Trophoblast cell (in vitro differentiated cells and primary cell): ENCODE data around the gene NALF2.

ENCODE experiments used
- DNase-seq, 2 donors: peaks; one replicate each; pipeline ENCODE4 v3.0.0-alpha.2; 2016
- H2AFZ ChIP-seq: 2 replicates; pipeline ENCODE4 v1.6.1; 2013; ENCODE audit warnings: low read length, moderate library complexity, mild to moderate bottlenecking; ENCODE audit not compliant: insufficient read depth, poor library complexity
- H2AK5ac ChIP-seq: 2 replicates; pipeline ENCODE4 v1.6.1; 2013; ENCODE audit warnings: mild to moderate bottlenecking, low read length
- H2BK120ac ChIP-seq: 2 replicates; pipeline ENCODE4 v1.6.1; 2013; ENCODE audit warnings: low read length, mild to moderate bottlenecking, moderate library complexity; ENCODE audit not compliant: insufficient read depth, poor library complexity
- H2BK12ac ChIP-seq: 2 replicates; pipeline ENCODE4 v1.6.1; 2013; ENCODE audit warnings: mild to moderate bottlenecking, low read length, moderate library complexity
- H2BK5ac ChIP-seq: 2 replicates; pipeline ENCODE4 v1.6.1; 2013; ENCODE audit warnings: low read length, low read depth, moderate library complexity, mild to moderate bottlenecking; ENCODE audit not compliant: poor library complexity
- H3K14ac ChIP-seq: 2 replicates; pipeline ENCODE4 v1.6.1; 2013; ENCODE audit warnings: mild to moderate bottlenecking, low read length
- H3K18ac ChIP-seq: 2 replicates; pipeline ENCODE4 v1.6.1; 2013; ENCODE audit warnings: mild to moderate bottlenecking, low read length
- H3K23ac ChIP-seq: 2 replicates; pipeline ENCODE4 v1.6.1; 2013; ENCODE audit warnings: low read length
- H3K27ac ChIP-seq: 2 replicates; pipeline ENCODE4 v1.5.1; 2013; ENCODE audit warnings: low read depth, mild to moderate bottlenecking, inconsistent platforms, low read length, moderate library complexity
- H3K27me3 ChIP-seq: 2 replicates; pipeline ENCODE4 v1.6.1; 2013; ENCODE audit warnings: inconsistent platforms, mild to moderate bottlenecking, low read length, moderate library complexity; ENCODE audit not compliant: insufficient read depth
- H3K36me3 ChIP-seq, 2 experiments: 1 replicate in 1 of 2; 2 replicates in 1 of 2; pipeline ENCODE4 v1.6.1; 2013; ENCODE audit warnings: low read length in 2 of 2, mild to moderate bottlenecking in 2 of 2, moderate library complexity in 1 of 2; ENCODE audit not compliant: insufficient read depth in 2 of 2, control insufficient read depth in 1 of 2
- H3K4ac ChIP-seq: 2 replicates; pipeline ENCODE4 v1.6.1; 2013; ENCODE audit warnings: low read depth, mild to moderate bottlenecking, low read length, moderate library complexity
- H3K4me1 ChIP-seq, 2 experiments: 1 replicate in 1 of 2; 2 replicates in 1 of 2; pipeline ENCODE4 v1.6.1; 2013; ENCODE audit warnings: low read length in 2 of 2, mild to moderate bottlenecking in 2 of 2, moderate library complexity in 1 of 2; ENCODE audit not compliant: insufficient read depth in 2 of 2, control insufficient read depth in 1 of 2
- H3K4me2 ChIP-seq: 2 replicates; pipeline ENCODE4 v1.6.1; 2013; ENCODE audit warnings: inconsistent platforms, mild to moderate bottlenecking, low read length, moderate library complexity
- H3K4me3 ChIP-seq: 2 replicates; pipeline ENCODE4 v1.5.1; 2013; ENCODE audit warnings: mild to moderate bottlenecking, low read depth, low read length, inconsistent platforms
- H3K79me1 ChIP-seq: one replicate; pipeline ENCODE4 v1.6.1; 2013; ENCODE audit warnings: low read length
- H3K79me2 ChIP-seq: 2 replicates; pipeline ENCODE4 v1.6.1; 2013; ENCODE audit warnings: low read length, mild to moderate bottlenecking; ENCODE audit not compliant: control insufficient read depth, insufficient read depth, poor library complexity
- H3K9ac ChIP-seq: 2 replicates; pipeline ENCODE4 v1.6.1; 2013; ENCODE audit warnings: mild to moderate bottlenecking, low read length
- H3K9me3 ChIP-seq: 2 replicates; pipeline ENCODE4 v1.6.1; 2013; ENCODE audit warnings: low read depth, mild to moderate bottlenecking, control low read depth, inconsistent platforms, low read length; ENCODE audit not compliant: insufficient read depth
- H4K12ac ChIP-seq: 2 replicates; pipeline ENCODE4 v1.6.1; 2013; ENCODE audit warnings: low read depth, mild to moderate bottlenecking, low read length, moderate library complexity
- H4K8ac ChIP-seq: 2 replicates; pipeline ENCODE4 v1.6.1; 2013; ENCODE audit warnings: low read depth, mild to moderate bottlenecking, low read length, moderate library complexity
- H4K91ac ChIP-seq: one replicate; pipeline ENCODE4 v1.6.1; 2013; ENCODE audit warnings: low read depth, mild to moderate bottlenecking, low read length, moderate library complexity
- WGBS: extraction: QIAGEN DNeasy Blood & Tissue Kit; methylation state at CpG from one replicate; pipeline ENCODE4 v1.1.7; 2013; ENCODE audit warnings: missing lambda C conversion rate; ENCODE audit not compliant: insufficient read length, insufficient coverage; ENCODE audit errors: extremely low coverage; 5-methylcytosine and 5-hydroxymethylcytosine counted together

NALF2 gene

DNA sequence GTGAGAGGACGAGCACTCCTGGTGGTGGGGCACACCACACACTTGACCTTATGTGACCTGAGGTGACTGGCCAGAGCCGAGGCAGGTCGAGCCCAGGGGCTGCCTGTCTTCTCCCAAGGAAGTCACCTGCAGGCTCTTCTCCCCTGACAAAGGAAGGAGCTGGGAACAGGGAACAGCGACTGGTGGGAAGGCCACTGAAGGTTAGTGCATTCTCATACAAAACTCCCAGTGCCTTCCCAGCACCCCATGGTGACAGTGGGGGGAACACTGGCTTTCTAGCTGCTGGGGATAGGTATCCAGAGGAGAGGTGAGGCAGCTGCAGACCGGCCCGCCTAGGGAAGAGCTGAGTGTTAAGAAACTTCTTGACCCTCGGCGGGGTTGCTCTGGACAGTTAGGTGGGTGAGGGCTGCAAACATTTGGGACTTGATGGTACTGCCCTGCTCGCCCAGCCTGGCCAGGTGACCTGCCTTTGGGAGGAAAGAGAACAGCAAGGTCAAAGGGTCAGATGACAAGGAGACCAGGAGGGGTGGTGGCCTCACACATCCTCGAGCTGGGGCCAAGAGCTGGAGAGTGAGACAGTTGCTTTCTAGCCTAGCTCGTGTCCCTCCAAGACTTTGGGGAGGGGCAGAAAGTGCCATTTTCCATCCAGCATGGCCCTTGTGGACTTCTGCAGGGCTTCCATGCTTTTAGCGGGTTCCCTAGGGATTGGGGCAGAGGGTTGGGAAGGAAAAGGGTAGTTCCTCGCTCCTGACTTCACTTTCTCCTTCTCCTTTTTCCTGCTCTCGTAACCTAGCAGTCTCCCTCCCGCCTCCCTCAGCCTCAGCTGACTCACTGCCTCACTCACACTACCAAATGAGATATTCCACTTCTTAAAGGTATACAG lies 2.7 kb downstream of the NALF2 start:
- H3K4me2 ChIP-seq: no peak overlapping the region
- H4K91ac ChIP-seq: no peak overlapping the region
- no peak overlapping the region for H3K14ac ChIP-seq
- peaks cover 16% of the 10 kb centered on the region for H3K27me3 ChIP-seq
- no peak overlapping the region for H2AFZ ChIP-seq
- H3K9me3 ChIP-seq: no peaks in the 10 kb centered on the region
- H4K12ac ChIP-seq: no peak overlapping the region
- no peak overlapping the region for H2BK5ac ChIP-seq
- H3K36me3 ChIP-seq: peaks cover 0 to 1% of the 10 kb centered on the region in 2 experiments
- H4K8ac ChIP-seq: no peak overlapping the region
- H3K79me2 ChIP-seq: no peaks in the 10 kb centered on the region
- no peak for DNase-seq
- no peak overlapping the region for H3K27ac ChIP-seq
- H3K4me1 ChIP-seq: peaks cover 0 to 5% of the 10 kb centered on the region in 2 experiments
- H2BK120ac ChIP-seq: no peak overlapping the region
- no peak overlapping the region for H3K9ac ChIP-seq
- H3K79me1 ChIP-seq: no peaks in the 10 kb centered on the region
- no peak overlapping the region for H3K23ac ChIP-seq
- no peak overlapping the region for H3K4ac ChIP-seq
- H2BK12ac ChIP-seq: no peak overlapping the region
- WGBS: no CpG with 5 or more reads among the region's 15 CpGs
- H3K4me3 ChIP-seq: no peak overlapping the region
- no peak overlapping the region for H2AK5ac ChIP-seq
- no peak overlapping the region for H3K18ac ChIP-seq

DNA sequence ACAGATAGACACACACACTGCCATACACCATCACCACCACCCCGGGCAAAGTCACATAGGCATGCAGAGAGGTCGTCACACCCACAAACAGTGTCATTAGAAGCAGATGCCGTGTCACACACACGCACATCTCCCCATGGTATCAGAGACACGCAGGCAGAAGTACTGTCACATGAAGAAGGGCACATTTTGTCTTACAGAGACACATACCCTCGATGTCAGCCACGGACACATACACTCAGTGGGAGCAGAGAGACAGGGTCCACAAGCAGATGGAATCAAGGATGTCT lies 3.3 kb downstream of the NALF2 start:
- no peak for DNase-seq
- Histone ChIP-seq H4K8ac (no peak overlapping the region), H3K36me3 (peaks cover 0 to 1% of the 10 kb centered on the region in 2 experiments), H3K4ac (no peak overlapping the region), H3K9ac (no peak overlapping the region), H3K23ac (no peak overlapping the region), H3K4me3 (no peak overlapping the region), H2BK120ac (no peak overlapping the region), H3K9me3 (no peaks in the 10 kb centered on the region), H2AK5ac (no peak overlapping the region), H2AFZ (no peak overlapping the region), H3K4me2 (no peak overlapping the region), H2BK5ac (no peak overlapping the region), H3K14ac (no peak overlapping the region), H3K27me3 (peaks cover 16% of the 10 kb centered on the region), H4K91ac (no peak overlapping the region), H3K79me2 (no peaks in the 10 kb centered on the region), H3K4me1 (peaks cover 0 to 5% of the 10 kb centered on the region in 2 experiments), H2BK12ac (no peak overlapping the region), H3K18ac (no peak overlapping the region), H4K12ac (no peak overlapping the region), H3K79me1 (no peaks in the 10 kb centered on the region), H3K27ac (no peak overlapping the region)
- no CpG with 5 or more reads among the region's 7 CpGs for WGBS

GRCh38 chrX:69508610-69509009 lies 4.5 kb downstream of the NALF2 start:
- no peak overlapping the region for H4K91ac ChIP-seq
- DNase-seq: no peak
- H3K27ac ChIP-seq: no peak overlapping the region
- WGBS: no CpG with 5 or more reads among the region's 5 CpGs
- H3K4me3 ChIP-seq: no peak overlapping the region
- no peak overlapping the region for H3K9ac ChIP-seq
- H3K9me3 ChIP-seq: no peaks in the 10 kb centered on the region
- no peak overlapping the region for H4K8ac ChIP-seq
- no peak overlapping the region for H2AK5ac ChIP-seq
- no peak overlapping the region for H3K4me2 ChIP-seq
- H3K79me1 ChIP-seq: no peaks in the 10 kb centered on the region
- no peak overlapping the region for H3K23ac ChIP-seq
- peaks cover 0 to 5% of the 10 kb centered on the region in 2 experiments for H3K4me1 ChIP-seq
- peaks cover 0 to 1% of the 10 kb centered on the region in 2 experiments for H3K36me3 ChIP-seq
- no peaks in the 10 kb centered on the region for H3K79me2 ChIP-seq
- no peak overlapping the region for H4K12ac ChIP-seq
- H3K4ac ChIP-seq: no peak overlapping the region
- peaks cover 16% of the 10 kb centered on the region for H3K27me3 ChIP-seq
- no peak overlapping the region for H3K18ac ChIP-seq
- no peak overlapping the region for H2BK120ac ChIP-seq
- no peak overlapping the region for H2AFZ ChIP-seq
- no peak overlapping the region for H2BK12ac ChIP-seq
- H3K14ac ChIP-seq: no peak overlapping the region
- no peak overlapping the region for H2BK5ac ChIP-seq

- no peak overlapping the region for H4K8ac ChIP-seq
- no peaks in the 10 kb centered on the region for H3K4me1 ChIP-seq
- no peak overlapping the region for H4K12ac ChIP-seq
- H3K14ac ChIP-seq: no peak overlapping the region
- no peak overlapping the region for H4K91ac ChIP-seq
- no peaks in the 10 kb centered on the region for H3K9me3 ChIP-seq
- H3K4me2 ChIP-seq: no peak overlapping the region
- H3K4me3 ChIP-seq: no peak overlapping the region
- DNase-seq: no peak
- no peak overlapping the region for H3K23ac ChIP-seq
- H2BK12ac ChIP-seq: no peak overlapping the region
- no peaks in the 10 kb centered on the region for H3K79me2 ChIP-seq
- no peak overlapping the region for H3K18ac ChIP-seq
- H3K27me3 ChIP-seq: peaks cover 10% of the 10 kb centered on the region
- H2AK5ac ChIP-seq: no peak overlapping the region
- no peaks in the 10 kb centered on the region for H3K79me1 ChIP-seq
- no peak overlapping the region for H3K27ac ChIP-seq
- WGBS: no CpG with 5 or more reads among the region's 6 CpGs
- no peak overlapping the region for H3K9ac ChIP-seq
- H2BK5ac ChIP-seq: no peak overlapping the region
- no peak overlapping the region for H2BK120ac ChIP-seq
- H3K4ac ChIP-seq: no peak overlapping the region
- H3K36me3 ChIP-seq: peaks cover 0 to 1% of the 10 kb centered on the region in 2 experiments
- H2AFZ ChIP-seq: no peak overlapping the region
Observed at GRCh38 chrX:69510137-69510715, 6.1 kb downstream of the NALF2 start.
